ENCODE measurements around the gene DENND5A.

- no peak for TF ChIP-seq POLR2A (IDR thresholded peaks at IDR 0.05)
- TF ChIP-seq CTCF (IDR thresholded peaks at IDR 0.05 in 8 of 11, conservative IDR thresholded peaks at IDR 0.05 in 3 of 11), result no peak
Observed at GRCh38 chr11:9192561-9192960, 72.6 kb downstream of the DENND5A start.
